SH-SY5Y (cell line): ENCODE measurements around the gene ATXN7.

Source experiments
- GATA2 ChIP-seq: IDR thresholded peaks from 2 replicates; pipeline ENCODE4 v1.6.1; 2011; ENCODE audit warnings: mild to moderate bottlenecking, low read depth, low read length
- GATA3 ChIP-seq: IDR thresholded peaks from 2 replicates; pipeline ENCODE4 v1.6.1; 2011; ENCODE audit warnings: low read depth, mild to moderate bottlenecking, low read length, moderate library complexity

DNA sequence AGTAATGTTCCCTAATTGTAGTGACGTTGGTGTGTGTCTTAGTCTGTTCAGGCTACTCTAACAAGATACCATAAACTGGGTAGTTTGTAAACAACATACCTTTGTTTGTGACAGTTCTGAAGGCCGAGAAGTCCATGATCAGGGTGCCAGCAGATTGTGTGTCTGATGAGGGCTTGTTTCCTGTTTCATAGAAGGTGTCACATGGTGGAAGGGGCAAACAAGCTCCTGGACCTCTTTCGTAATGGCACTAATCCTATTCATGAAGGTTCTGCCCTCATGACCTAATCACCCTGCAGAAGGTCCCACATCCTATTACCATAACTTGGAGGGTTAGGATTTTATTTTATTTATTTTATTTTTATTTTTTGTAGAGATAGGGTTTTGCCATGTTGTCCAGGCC lies 11.1 kb downstream of the ATXN7 start:
- TF ChIP-seq GATA2 (no peak), GATA3 (no peak)
